ENCODE data around the gene TCF23. TPM values are rescaled to one million over a fixed set of nuclear protein-coding genes. Genes with fewer than 3 reads are reported as not detected.
"Not testable (repeated sequence)": the region's sequence is repeated elsewhere in the genome, so short reads cannot be mapped to it uniquely, and the experiment has no call there.

TCF23 gene
- polyA plus RNA-seq, 5 donors, result 0.06 to 0.15 (median 0.12) TPM

GRCh38 chr2:27152796-27153464, 4.1 kb downstream of the TCF23 start:
- DNase-seq, result no peak

DNA sequence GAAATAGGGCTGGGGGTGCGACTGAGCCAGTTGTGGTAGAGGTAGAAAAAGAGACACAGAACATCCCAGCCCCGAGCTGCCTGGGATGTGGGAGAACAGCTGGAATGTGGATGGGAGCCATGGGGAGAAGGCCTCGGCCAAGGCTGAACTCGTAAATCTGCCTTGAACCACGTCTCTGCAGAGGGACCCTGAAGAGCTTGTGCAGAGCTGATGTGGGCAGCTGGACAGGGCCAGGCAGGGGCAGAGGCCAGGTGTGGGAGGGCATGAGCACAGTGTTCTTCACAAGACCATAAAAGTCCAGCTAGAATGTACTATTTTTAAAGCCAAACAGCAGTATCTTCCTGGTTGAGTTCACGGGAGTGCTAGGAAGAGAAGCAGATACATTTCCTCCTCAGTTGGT, 5.7 kb downstream of the TCF23 start:
- DNase-seq, result no peak

DNA sequence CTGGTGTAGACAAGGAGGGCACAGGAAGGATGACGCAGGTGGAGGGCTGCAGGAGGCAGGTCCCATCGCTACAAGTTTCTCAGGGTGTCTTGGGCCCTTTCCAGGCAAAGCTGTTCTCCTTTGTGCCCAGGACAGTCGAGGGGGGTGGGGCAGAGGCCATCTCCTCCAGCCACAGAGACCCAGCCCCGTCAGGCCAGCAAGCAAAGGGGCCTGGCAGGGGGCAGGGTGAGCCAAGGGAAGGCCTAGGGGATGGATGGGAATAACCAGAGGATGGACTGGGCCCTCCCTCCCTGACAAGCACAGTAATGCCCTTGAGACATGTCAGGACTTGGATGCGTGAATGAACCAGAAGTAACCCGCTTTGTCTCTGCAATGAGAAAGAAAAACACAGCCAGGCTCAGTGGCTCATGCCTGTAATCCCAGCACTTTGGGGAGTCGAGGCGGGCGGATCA, 6.3 kb downstream of the TCF23 start:
- no peak for DNase-seq

GRCh38 chr2:27158468-27158867, 9.7 kb downstream of the TCF23 start:
- no peak for DNase-seq

GRCh38 chr2:27159271-27159670, 10.5 kb downstream of the TCF23 start:
- DNase-seq, result no peak

GRCh38 chr2:27160191-27160590, 11.4 kb downstream of the TCF23 start:
- no peak for DNase-seq

DNA sequence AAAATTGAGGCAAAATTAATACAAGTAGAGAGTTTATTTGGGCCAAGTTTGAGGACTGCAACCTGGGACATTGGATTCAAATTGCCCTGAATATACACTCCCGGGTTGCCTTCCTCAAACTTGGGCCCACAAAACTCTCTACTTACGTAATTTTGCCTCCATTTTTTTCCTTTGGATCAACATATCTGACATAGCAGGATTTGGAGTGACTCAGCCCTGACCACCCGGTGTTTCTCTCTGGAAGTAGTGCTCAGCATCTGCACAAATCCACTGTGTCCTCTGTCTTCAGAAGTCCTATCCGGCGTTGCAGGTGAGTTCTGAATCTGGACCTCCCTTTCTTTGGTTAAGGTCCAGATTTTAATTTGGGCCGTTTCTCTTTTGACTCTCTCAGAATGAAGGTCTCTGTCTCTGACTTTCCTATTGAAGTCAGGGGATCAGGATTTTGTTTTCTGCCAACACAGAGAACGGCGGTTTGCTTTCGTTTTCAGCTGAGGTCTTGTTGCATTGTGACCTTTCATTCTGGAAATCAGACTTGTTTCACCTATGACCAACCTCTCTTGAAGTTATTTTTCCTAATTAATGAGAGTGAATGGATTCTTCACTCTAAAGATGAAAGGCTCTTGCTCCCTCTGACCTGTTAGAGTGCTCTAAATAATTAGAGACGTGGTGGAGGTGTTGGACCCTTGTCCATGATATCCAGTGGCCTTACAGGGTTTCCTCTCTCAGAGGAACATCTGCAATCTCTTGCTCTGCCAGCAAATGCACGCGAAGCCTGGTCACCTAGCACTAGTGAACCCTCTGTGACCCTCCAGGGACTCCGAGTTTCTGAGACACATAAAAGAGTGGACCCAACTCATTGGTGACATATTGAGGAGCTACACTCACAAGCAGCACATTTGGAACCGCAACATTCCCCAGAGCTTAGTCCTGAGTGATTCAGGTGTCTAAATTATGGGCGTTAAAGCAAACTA, 13.6 kb downstream of the TCF23 start:
- no peak for DNase-seq

GRCh38 chr2:27164960-27165763, 16.4 kb downstream of the TCF23 start:
- no peak for DNase-seq

GRCh38 chr2:27170581-27171337, 22.0 kb downstream of the TCF23 start:
- DNase-seq, result no peak

DNA sequence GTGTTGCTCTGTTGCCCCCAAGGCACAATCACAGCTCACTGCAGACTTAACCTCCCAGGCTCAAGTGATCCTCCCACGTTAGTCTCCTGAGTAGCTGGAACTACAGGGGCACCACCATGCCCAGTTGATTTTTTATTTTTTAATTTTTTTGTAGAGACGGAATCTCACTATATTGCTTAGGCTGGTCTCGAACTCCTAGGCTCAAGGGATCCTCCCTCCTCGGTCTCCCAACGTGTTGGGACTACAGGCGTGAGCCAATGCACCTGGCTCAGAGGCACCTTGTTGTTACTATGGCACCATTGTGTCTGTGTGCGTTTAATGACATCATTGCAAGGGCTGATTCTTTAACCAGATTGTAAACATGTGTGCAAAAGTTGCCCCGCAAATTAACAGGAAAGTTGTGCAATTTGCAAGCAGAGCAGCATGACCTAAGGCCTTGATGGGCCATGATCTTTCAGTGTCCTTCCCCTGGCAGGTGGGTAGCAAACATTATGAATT, 22.6 kb downstream of the TCF23 start:
- no peak for DNase-seq

- no peak for DNase-seq
Measured at GRCh38 chr2:27174638-27175037, 25.8 kb downstream of the TCF23 start.

- DNase-seq, result no peak
Measured at GRCh38 chr2:27175330-27175729, 26.5 kb downstream of the TCF23 start.

GRCh38 chr2:27175781-27176180, 27.0 kb downstream of the TCF23 start:
- not testable (repeated sequence) for DNase-seq

DNA sequence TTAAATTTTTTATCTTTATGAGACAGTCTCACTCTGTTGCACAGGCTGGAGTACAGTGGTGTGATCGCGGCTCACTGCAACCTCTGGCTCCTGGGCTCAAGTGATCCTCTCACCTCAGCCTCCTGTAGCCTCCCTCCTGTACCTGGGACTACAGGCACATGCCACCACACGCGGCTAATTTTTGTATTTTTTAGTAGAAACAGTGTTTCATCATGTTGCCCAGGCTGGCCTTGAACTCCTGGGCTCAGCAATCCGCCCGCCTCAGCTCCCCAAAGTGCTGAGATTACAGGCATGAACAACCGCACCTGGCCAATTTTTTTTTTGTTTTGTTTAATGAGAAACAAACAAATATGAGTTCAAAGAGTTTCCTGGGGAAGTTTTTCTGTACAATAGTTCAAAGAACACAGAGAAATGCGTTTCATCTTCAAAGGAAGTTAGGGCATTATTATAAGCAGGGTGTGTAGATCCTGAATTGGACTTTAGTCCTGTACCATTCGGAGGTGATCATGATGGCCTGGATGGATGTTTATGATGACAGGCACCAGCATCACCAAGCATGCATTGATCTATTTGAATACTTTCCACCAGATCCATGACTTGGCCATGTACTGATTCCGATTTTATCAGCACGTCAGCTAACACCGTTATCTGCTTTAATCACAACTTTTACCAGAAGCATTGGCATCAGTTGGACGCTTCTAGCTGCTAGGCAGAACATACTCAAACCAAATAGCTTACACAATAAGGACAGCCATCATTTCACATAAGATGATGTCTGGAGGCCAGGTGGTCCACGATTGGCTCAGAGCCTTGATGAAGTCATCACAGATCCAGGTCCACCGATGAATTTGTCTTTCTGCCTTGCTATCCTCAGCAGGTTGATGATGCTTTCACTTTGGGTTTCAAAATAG, 28.9 kb downstream of the TCF23 start:
- DNase-seq, result no peak

DNA sequence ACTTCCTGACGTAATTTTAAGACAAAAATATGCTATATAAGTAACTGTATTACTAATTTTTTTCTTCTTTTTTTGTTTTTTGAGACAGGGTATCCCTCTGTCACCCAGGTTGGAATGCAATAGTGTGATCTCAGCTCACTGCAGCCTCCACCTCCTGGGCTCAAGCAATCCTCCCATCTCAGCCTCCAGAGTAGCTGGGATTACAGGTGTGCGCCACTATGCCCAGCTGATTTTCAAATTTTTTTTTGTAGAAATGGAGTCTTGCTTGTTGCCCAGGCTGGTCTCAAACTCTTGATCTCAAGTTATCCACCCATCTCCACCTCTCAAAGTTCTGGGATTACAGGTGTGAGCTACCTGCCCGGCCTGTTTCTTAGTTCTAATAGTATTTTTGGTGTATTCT, 29.7 kb downstream of the TCF23 start:
- no peak for DNase-seq

DNA sequence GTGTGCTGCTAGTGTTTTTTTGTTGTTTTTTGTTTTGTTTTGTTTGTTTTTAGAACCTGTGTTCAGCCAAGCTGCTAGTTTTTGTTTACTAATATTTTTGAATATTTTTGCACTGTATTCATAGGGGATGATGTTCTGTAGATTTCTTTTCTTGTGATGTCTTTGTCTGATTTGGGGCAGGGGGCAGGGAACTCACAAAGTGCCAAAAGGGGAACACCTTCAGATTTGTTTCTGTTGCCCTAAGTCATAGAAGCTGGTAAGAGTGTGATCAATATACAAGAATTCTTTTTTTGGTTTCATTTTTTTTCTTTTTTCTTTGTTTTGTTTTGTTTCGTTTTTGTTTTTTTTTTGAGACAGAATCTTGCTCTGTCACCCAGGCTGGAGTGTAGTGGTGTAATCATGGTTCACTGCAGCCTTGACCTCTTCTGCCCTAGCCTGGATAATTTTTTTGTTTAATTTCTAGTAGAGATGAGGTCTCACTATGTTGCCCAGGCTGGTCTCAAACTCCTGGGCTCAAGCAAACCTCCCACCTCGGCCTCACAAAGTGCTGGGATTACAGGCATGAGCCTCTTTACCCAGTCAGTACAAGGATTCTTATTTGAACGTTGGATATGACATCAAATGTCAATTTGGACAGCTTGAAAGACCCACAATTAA, 30.7 kb downstream of the TCF23 start:
- no peak for DNase-seq

- DNase-seq, result no peak
Measured at GRCh38 chr2:27182346-27182745, 33.5 kb downstream of the TCF23 start.

DNA sequence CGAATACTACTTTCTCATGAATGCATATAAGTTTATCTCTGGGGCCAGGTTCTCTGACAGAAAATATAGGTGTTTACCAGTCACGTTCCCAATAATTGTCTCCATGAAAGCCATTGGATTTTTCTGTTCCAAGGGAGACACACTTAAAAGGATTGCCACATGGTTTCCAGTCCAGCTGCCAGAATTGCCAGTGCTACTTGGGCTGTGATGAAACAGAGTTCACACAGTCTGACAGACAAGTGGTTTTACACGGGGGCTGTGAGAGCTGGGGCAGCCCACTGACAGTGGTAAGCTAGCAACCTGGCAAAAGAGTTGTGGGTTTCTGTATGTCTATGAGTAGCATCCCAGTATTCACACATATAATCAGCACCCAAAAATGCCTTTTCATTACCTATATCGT, 35.3 kb downstream of the TCF23 start:
- no peak for DNase-seq

GRCh38 chr2:27185331-27186026, 36.7 kb downstream of the TCF23 start:
- no peak for DNase-seq
